ENCODE results near the gene GRAP2. TPM values are rescaled to one million over a fixed set of nuclear protein-coding genes. Genes with fewer than 3 reads are reported as not detected.

The GRAP2 gene
- total and polyA plus RNA-seq, 3 donors from 2014 or later, result 5.0 to 6.1 (median 5.3) TPM

GRCh38 chr22:39988386-39989114 lies 87.7 kb downstream of the GRAP2 start:
- 80% methylated on average over 10 of the region's 10 CpGs for WGBS, 2 donors
- H3K9me3 ChIP-seq, result no peaks in the 10 kb centered on the region
- DNase-seq, result no peak
- intact Hi-C loops (cut with DNase I; ENCODE audit: low total_unique reads), result no loop called here
- no peaks in the 10 kb centered on the region for H3K4me1 ChIP-seq
- TF ChIP-seq POLR2A (IDR thresholded peaks at IDR 0.05) (no peak), CTCF (IDR thresholded peaks at IDR 0.05) (no peak)
- no peak overlapping the region for H3K27ac ChIP-seq
- no peaks in the 10 kb centered on the region for H3K36me3 ChIP-seq (ENCODE audit: low read depth, missing control alignments)
- no peaks in the 10 kb centered on the region for H3K27me3 ChIP-seq
- no peak overlapping the region for H3K4me3 ChIP-seq

GRCh38 chr22:39989633-39990032 lies 88.7 kb downstream of the GRAP2 start:
- Histone ChIP-seq H3K27me3 (no peaks in the 10 kb centered on the region), H3K27ac (no peak overlapping the region), H3K4me3 (no peak overlapping the region), H3K4me1 (no peaks in the 10 kb centered on the region), H3K36me3 (ENCODE audit: low read depth, missing control alignments) (no peaks in the 10 kb centered on the region), H3K9me3 (no peaks in the 10 kb centered on the region)
- 82 to 84% methylated on average over 7 of the region's 7 CpGs for WGBS, 2 donors
- TF ChIP-seq POLR2A (IDR thresholded peaks at IDR 0.05), result no peak
- no peak for TF ChIP-seq CTCF (IDR thresholded peaks at IDR 0.05)
- DNase-seq, result no peak
- intact Hi-C loops (cut with DNase I; ENCODE audit: low total_unique reads), result no loop called here

- no peaks in the 10 kb centered on the region for H3K36me3 ChIP-seq (ENCODE audit: low read depth, missing control alignments)
- H3K4me1 ChIP-seq, result peaks cover 4% of the 10 kb centered on the region
- TF ChIP-seq CTCF (IDR thresholded peaks at IDR 0.05) (no peak), POLR2A (IDR thresholded peaks at IDR 0.05) (no peak)
- no peak overlapping the region for H3K27ac ChIP-seq
- intact Hi-C loops (cut with DNase I; ENCODE audit: low total_unique reads), result no loop called here
- no peak overlapping the region for H3K4me3 ChIP-seq
- 84 to 85% methylated on average over 3 of the region's 3 CpGs for WGBS, 2 donors
- DNase-seq, result no peak
- no peaks in the 10 kb centered on the region for H3K9me3 ChIP-seq
- no peaks in the 10 kb centered on the region for H3K27me3 ChIP-seq
These were observed 89.8 kb downstream of the GRAP2 start for GRCh38 chr22:39990686-39991085.

GRCh38 chr22:39991159-39991860 lies 90.4 kb downstream of the GRAP2 start:
- no peak for DNase-seq
- H3K4me1 ChIP-seq, result peaks cover 10% of the 10 kb centered on the region
- no peak overlapping the region for H3K27ac ChIP-seq
- no peaks in the 10 kb centered on the region for H3K36me3 ChIP-seq (ENCODE audit: low read depth, missing control alignments)
- intact Hi-C loops (cut with DNase I; ENCODE audit: low total_unique reads), result no loop called here
- H3K27me3 ChIP-seq, result no peaks in the 10 kb centered on the region
- H3K4me3 ChIP-seq, result no peak overlapping the region
- TF ChIP-seq CTCF (IDR thresholded peaks at IDR 0.05) (no peak), POLR2A (IDR thresholded peaks at IDR 0.05) (no peak)
- 91 to 94% methylated on average over 9 of the region's 9 CpGs for whole genome bisulfite sequencing, 2 donors
- no peaks in the 10 kb centered on the region for H3K9me3 ChIP-seq
